PFSK-1 (cell line): Measurements from ENCODE around the gene HEBP2.

Experiments used
- FOXP2 ChIP-seq: optimal IDR thresholded peaks from 2 replicates; pipeline ENCODE3; 2011; ENCODE audit warnings: borderline replicate concordance, control low read depth, inconsistent platforms; ENCODE audit not compliant: insufficient read depth; ENCODE audit errors: extremely low read length, extremely low read depth
- POLR2AphosphoS5 ChIP-seq: IDR thresholded peaks from 2 replicates; pipeline ENCODE4 v1.6.1; 2012; ENCODE audit warnings: low read depth, mild to moderate bottlenecking, control low read depth, low read length, moderate library complexity
- SIN3A ChIP-seq: IDR thresholded peaks from 2 replicates; pipeline ENCODE4 v1.6.1; 2012; ENCODE audit warnings: mild to moderate bottlenecking, low read length, moderate library complexity, borderline replicate concordance; ENCODE audit not compliant: insufficient read depth
- TAF1 ChIP-seq: IDR thresholded peaks from 2 replicates; pipeline ENCODE4 v1.6.1; 2012; ENCODE audit warnings: low read length, control low read depth, borderline replicate concordance; ENCODE audit not compliant: insufficient read depth
- TF ChIP-seq, protein P1 (sequence below), 2 experiments: IDR thresholded peaks; 2 replicates each; pipeline versions ENCODE4 v1.6.1 to v1.8.0; 2011 to 2012; ENCODE audit warnings: low read depth in 2 of 2, low read length in 2 of 2, control low read depth in 1 of 2, inconsistent platforms in 1 of 2, mild to moderate bottlenecking in 1 of 2, moderate library complexity in 1 of 2; ENCODE audit not compliant: insufficient read depth in 1 of 2

Gene HEBP2

DNA sequence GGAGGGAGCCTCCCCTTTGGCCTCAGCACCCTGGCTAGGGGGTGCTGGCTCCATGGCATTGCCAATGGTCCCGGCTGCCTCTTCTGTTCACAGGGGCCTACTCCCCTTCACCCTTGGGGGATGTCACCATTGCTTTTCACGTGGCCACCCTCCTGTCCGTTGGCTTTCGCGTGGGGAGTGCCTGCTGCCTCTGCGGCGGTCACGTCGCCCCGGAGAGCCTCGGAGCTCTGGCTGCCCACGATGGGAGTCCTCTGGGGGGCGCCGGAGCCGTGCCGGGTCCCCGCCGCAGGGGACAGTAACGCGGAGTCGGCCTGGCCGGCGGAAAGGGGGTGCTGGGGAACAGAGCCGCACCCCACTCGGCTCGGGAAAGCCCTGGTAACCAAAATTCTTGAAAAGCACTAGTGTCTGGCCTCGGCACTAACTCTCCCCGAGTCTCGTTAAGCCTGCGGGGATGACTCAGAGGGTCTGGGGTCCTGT is 661 bp upstream of the HEBP2 start:
- TF ChIP-seq POLR2AphosphoS5 (no peak), TAF1 (no peak), SIN3A (no peak), FOXP2 (no peak)
- TF ChIP-seq, protein P1, sequence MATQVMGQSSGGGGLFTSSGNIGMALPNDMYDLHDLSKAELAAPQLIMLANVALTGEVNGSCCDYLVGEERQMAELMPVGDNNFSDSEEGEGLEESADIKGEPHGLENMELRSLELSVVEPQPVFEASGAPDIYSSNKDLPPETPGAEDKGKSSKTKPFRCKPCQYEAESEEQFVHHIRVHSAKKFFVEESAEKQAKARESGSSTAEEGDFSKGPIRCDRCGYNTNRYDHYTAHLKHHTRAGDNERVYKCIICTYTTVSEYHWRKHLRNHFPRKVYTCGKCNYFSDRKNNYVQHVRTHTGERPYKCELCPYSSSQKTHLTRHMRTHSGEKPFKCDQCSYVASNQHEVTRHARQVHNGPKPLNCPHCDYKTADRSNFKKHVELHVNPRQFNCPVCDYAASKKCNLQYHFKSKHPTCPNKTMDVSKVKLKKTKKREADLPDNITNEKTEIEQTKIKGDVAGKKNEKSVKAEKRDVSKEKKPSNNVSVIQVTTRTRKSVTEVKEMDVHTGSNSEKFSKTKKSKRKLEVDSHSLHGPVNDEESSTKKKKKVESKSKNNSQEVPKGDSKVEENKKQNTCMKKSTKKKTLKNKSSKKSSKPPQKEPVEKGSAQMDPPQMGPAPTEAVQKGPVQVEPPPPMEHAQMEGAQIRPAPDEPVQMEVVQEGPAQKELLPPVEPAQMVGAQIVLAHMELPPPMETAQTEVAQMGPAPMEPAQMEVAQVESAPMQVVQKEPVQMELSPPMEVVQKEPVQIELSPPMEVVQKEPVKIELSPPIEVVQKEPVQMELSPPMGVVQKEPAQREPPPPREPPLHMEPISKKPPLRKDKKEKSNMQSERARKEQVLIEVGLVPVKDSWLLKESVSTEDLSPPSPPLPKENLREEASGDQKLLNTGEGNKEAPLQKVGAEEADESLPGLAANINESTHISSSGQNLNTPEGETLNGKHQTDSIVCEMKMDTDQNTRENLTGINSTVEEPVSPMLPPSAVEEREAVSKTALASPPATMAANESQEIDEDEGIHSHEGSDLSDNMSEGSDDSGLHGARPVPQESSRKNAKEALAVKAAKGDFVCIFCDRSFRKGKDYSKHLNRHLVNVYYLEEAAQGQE (IDR thresholded peaks at IDR 0.05; ENCODE audit: insufficient read depth in 1 of 2, low read depth in 2 of 2, low read length in 2 of 2): no peak

DNA sequence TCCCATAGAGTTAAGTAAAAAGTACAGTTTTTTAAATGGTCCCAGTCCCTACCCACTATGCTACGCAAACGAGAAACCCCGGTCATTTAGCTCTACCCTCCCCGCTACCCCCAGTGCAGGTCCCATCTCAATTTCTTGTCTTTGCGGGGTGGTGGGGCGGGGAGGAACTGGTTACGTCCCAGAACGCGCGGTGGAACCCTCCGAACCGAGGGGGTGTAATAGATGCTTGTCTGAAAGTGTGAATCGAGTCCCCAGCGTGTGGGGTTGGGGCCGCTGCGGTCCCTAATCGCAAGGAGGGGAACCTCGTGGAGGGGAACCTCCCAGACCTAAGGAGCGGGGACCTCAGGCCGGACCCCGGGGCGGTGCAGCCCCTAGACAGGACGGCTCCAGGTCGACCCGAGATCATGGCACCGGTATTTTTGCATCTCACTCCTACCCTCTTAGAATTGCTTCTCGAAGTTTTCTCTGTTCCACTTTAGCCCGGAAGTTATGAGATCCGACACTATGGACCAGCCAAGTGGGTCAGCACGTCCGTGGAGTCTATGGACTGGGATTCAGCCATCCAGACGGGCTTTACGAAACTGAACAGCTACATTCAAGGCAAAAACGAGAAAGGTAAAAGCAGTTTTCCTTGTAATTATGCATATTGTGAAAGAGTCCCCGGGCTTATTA is 779 bp downstream of the HEBP2 start:
- no peak for TF ChIP-seq FOXP2
- TF ChIP-seq SIN3A: no peak
- TF ChIP-seq POLR2AphosphoS5: no peak
- TF ChIP-seq, protein P1 (IDR thresholded peaks at IDR 0.05; ENCODE audit: insufficient read depth in 1 of 2, low read depth in 2 of 2, low read length in 2 of 2): no peak
- no peak for TF ChIP-seq TAF1

DNA sequence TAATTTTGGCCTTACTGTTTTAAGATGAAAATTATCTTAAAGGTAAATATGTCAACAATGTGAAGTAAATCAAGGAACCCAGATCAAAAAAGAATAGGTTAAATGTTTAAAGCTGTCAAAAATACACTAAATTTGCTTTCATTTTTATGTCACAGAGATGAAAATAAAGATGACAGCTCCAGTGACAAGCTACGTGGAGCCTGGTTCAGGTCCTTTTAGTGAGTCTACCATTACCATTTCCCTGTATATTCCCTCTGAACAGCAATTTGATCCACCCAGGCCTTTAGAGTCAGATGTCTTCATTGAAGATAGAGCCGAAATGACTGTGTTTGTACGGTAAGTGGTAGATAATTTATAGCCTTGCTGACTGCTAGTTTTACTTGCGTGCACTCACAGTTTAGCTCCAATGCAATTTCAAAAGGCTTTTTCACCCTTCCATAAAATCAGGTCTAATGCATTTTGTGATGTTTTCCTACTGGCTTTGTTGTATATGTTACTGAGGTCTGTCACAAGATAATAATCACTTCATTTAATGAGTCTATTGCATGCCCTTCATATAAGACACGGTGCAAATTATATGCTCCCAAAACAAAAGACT is 1.9 kb downstream of the HEBP2 start:
- TF ChIP-seq FOXP2 (no peak), SIN3A (no peak), TAF1 (no peak), POLR2AphosphoS5 (no peak)

DNA sequence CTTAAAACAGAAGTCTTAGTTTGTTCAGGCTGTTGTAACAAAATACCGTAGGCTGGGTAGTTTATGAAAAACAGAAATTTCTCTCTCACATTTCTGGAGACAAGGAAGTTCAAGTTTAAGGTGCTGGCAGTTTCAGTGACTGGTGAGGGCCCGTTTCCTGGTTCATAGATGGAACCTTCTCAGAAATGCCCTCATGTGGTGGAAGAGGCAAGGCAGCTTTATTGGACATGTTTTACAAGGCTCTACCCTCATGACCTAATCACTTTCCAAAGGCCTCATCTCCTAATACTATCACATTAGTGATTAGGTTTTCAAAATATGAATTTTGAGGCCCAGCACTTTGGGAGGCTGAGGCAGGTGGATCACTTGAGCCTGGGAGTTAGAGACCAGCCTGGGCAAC is 2.4 kb downstream of the HEBP2 start:
- no peak for TF ChIP-seq POLR2AphosphoS5
- no peak for TF ChIP-seq SIN3A
- no peak for TF ChIP-seq FOXP2

DNA sequence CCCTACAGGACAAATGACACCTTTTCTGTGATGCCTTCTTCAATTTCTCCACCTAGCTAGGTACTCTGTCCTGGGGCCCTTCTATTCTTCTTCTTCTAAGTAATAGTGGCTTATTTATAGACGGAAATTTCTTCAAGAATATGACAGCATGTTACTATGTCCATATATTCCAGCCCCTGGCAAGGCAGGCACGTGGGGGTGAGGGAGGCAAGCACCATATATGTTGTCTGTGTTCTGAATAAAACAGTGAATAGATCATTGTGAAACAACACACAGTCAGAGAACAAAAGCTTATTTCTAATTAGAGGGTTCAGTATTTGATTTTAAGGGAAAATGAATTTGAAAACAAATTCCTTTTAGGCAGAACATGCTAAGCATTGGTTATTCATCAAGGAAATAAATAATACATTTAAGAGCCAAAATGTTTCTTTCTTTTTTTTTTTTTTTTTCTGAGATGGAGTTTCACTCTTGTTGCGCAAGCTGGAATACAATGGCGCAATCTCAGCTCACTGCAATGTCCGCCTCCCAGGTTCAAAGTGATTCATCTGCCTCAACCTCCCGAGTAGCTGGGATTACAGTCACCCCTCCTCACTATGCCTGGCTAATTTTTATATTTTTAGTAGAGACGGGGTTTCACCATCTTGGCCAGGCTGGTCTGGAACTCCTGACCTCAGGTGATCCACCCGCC is 6.2 kb downstream of the HEBP2 start:
- TF ChIP-seq FOXP2: no peak
- TF ChIP-seq, protein P1 (IDR thresholded peaks at IDR 0.05; ENCODE audit: insufficient read depth in 1 of 2, low read depth in 2 of 2, low read length in 2 of 2): no peak
- TF ChIP-seq POLR2AphosphoS5: no peak
- no peak for TF ChIP-seq SIN3A
- TF ChIP-seq TAF1: no peak
